IPS-20b (cell line): Measurements from ENCODE around the gene MEGF10.

ENCODE experiments used
- H3K27ac ChIP-seq: one replicate; pipeline ENCODE4 v1.5.1; 2013; ENCODE audit warnings: low read length
- H3K27me3 ChIP-seq: 2 replicates; pipeline ENCODE4 v1.6.1; 2013; ENCODE audit warnings: mild to moderate bottlenecking, low read length, inconsistent platforms; ENCODE audit not compliant: insufficient read depth
- H3K36me3 ChIP-seq: 2 replicates; pipeline ENCODE4 v1.6.1; 2013; ENCODE audit warnings: low read depth, mild to moderate bottlenecking, inconsistent platforms, low read length, moderate library complexity; ENCODE audit not compliant: insufficient read depth
- H3K4me1 ChIP-seq: 2 replicates; pipeline ENCODE4 v1.6.1; 2013; ENCODE audit warnings: mild to moderate bottlenecking, control low read depth, inconsistent platforms, low read length, moderate library complexity; ENCODE audit not compliant: insufficient read depth
- H3K4me3 ChIP-seq: 2 replicates; pipeline ENCODE4 v1.5.1; 2013; ENCODE audit warnings: mild to moderate bottlenecking, low read length, inconsistent platforms
- H3K9ac ChIP-seq: 2 replicates; pipeline ENCODE4 v1.6.1; 2013; ENCODE audit warnings: low read depth, mild to moderate bottlenecking, inconsistent platforms, low read length, moderate library complexity
- H3K9me3 ChIP-seq: 2 replicates; pipeline ENCODE4 v1.6.1; 2013; ENCODE audit warnings: mild to moderate bottlenecking, low read depth, low read length, inconsistent platforms; ENCODE audit not compliant: insufficient read depth

MEGF10 gene

GRCh38 chr5:127402361-127402760 lies 111.8 kb downstream of the MEGF10 start:
- Histone ChIP-seq H3K36me3 (peaks cover 30% of the 10 kb centered on the region; the same call in 1 of the 2 replicates), H3K4me1 (peaks cover 15% of the 10 kb centered on the region), H3K4me3 (no peak overlapping the region), H3K27ac (no peak overlapping the region), H3K9ac (no peak overlapping the region), H3K9me3 (no peaks in the 10 kb centered on the region), H3K27me3 (no peaks in the 10 kb centered on the region)

- no peaks in the 10 kb centered on the region for H3K27me3 ChIP-seq
- H3K27ac ChIP-seq = no peak overlapping the region
- H3K9me3 ChIP-seq = no peaks in the 10 kb centered on the region
These were observed 113.6 kb downstream of the MEGF10 start for GRCh38 chr5:127404190-127404589.

GRCh38 chr5:127406326-127407121 lies 115.9 kb downstream of the MEGF10 start:
- Histone ChIP-seq H3K9ac (peak overlapping the region; percentile 19; the same call in 1 of the 2 replicates), H3K9me3 (no peaks in the 10 kb centered on the region), H3K4me3 (no peak overlapping the region), H3K36me3 (peaks cover 22% of the 10 kb centered on the region; the same call in 1 of the 2 replicates), H3K27me3 (no peaks in the 10 kb centered on the region), H3K4me1 (peaks cover 15% of the 10 kb centered on the region), H3K27ac (no peak overlapping the region)

More at GRCh38 chr5:127404190-127404589, 113.6 kb downstream of the MEGF10 start:
- H3K36me3 ChIP-seq = peaks cover 20% of the 10 kb centered on the region; the same call in 1 of the 2 replicates
- H3K4me3 ChIP-seq = no peak overlapping the region
- H3K9ac ChIP-seq = no peak overlapping the region
- peaks cover 15% of the 10 kb centered on the region for H3K4me1 ChIP-seq

- Histone ChIP-seq H3K9ac (no peak overlapping the region), H3K4me1 (peaks cover 15% of the 10 kb centered on the region), H3K9me3 (no peaks in the 10 kb centered on the region), H3K4me3 (no peak overlapping the region), H3K27me3 (no peaks in the 10 kb centered on the region), H3K36me3 (peaks cover 17% of the 10 kb centered on the region; the same call in 1 of the 2 replicates), H3K27ac (no peak overlapping the region)
These were observed 118.8 kb downstream of the MEGF10 start for GRCh38 chr5:127409246-127409917.

GRCh38 chr5:127409921-127410675 lies 119.5 kb downstream of the MEGF10 start:
- H3K4me3 ChIP-seq = no peak overlapping the region

GRCh38 chr5:127410959-127411358 lies 120.4 kb downstream of the MEGF10 start:
- Histone ChIP-seq H3K27ac (no peak overlapping the region), H3K9ac (no peak overlapping the region), H3K27me3 (no peaks in the 10 kb centered on the region), H3K36me3 (peaks cover 17% of the 10 kb centered on the region; the same call in 1 of the 2 replicates), H3K4me1 (peaks cover 11% of the 10 kb centered on the region), H3K9me3 (no peaks in the 10 kb centered on the region), H3K4me3 (no peak overlapping the region)

More at GRCh38 chr5:127409921-127410675, 119.5 kb downstream of the MEGF10 start:
- H3K9ac ChIP-seq = no peak overlapping the region
- peaks cover 17% of the 10 kb centered on the region; the same call in 1 of the 2 replicates for H3K36me3 ChIP-seq
- H3K27ac ChIP-seq = no peak overlapping the region
- H3K27me3 ChIP-seq = no peaks in the 10 kb centered on the region
- no peaks in the 10 kb centered on the region for H3K9me3 ChIP-seq
- H3K4me1 ChIP-seq = peaks cover 15% of the 10 kb centered on the region

- no peak overlapping the region for H3K9ac ChIP-seq
- no peak overlapping the region for H3K4me3 ChIP-seq
- H3K9me3 ChIP-seq = no peaks in the 10 kb centered on the region
- no peaks in the 10 kb centered on the region for H3K27me3 ChIP-seq
- peaks cover 17% of the 10 kb centered on the region; the same call in 1 of the 2 replicates for H3K36me3 ChIP-seq
- no peak overlapping the region for H3K27ac ChIP-seq
- peaks cover 7% of the 10 kb centered on the region for H3K4me1 ChIP-seq
These were observed 120.8 kb downstream of the MEGF10 start for GRCh38 chr5:127411381-127411780.

- H3K27ac ChIP-seq = no peak overlapping the region
- no peak overlapping the region for H3K4me3 ChIP-seq
These were observed 122.1 kb downstream of the MEGF10 start for GRCh38 chr5:127412698-127413097.

GRCh38 chr5:127415034-127415433 lies 124.4 kb downstream of the MEGF10 start:
- Histone ChIP-seq H3K27ac (no peak overlapping the region), H3K4me3 (no peak overlapping the region), H3K4me1 (no peaks in the 10 kb centered on the region), H3K36me3 (peaks cover 22% of the 10 kb centered on the region; the same call in 1 of the 2 replicates), H3K9me3 (no peaks in the 10 kb centered on the region), H3K27me3 (no peaks in the 10 kb centered on the region), H3K9ac (no peak overlapping the region)

More at GRCh38 chr5:127412698-127413097, 122.1 kb downstream of the MEGF10 start:
- H3K4me1 ChIP-seq = no peaks in the 10 kb centered on the region
- no peaks in the 10 kb centered on the region for H3K9me3 ChIP-seq
- no peaks in the 10 kb centered on the region for H3K27me3 ChIP-seq
- no peak overlapping the region for H3K9ac ChIP-seq
- peaks cover 17% of the 10 kb centered on the region; the same call in 1 of the 2 replicates for H3K36me3 ChIP-seq

- H3K4me3 ChIP-seq = no peak overlapping the region
- H3K36me3 ChIP-seq = peaks cover 14% of the 10 kb centered on the region; the same call in 1 of the 2 replicates
- no peaks in the 10 kb centered on the region for H3K27me3 ChIP-seq
- H3K27ac ChIP-seq = no peak overlapping the region
- no peaks in the 10 kb centered on the region for H3K4me1 ChIP-seq
- H3K9ac ChIP-seq = no peak overlapping the region
- H3K9me3 ChIP-seq = no peaks in the 10 kb centered on the region
These were observed 126.3 kb downstream of the MEGF10 start for GRCh38 chr5:127416906-127417305.

GRCh38 chr5:127417528-127417927 lies 126.9 kb downstream of the MEGF10 start:
- H3K4me3 ChIP-seq = no peak overlapping the region

More at GRCh38 chr5:127417528-127417927, 126.9 kb downstream of the MEGF10 start:
- H3K27me3 ChIP-seq = no peaks in the 10 kb centered on the region
- H3K27ac ChIP-seq = no peak overlapping the region
- H3K36me3 ChIP-seq = peaks cover 16% of the 10 kb centered on the region; the same call in 1 of the 2 replicates
- H3K9me3 ChIP-seq = no peaks in the 10 kb centered on the region
- H3K9ac ChIP-seq = no peak overlapping the region
- H3K4me1 ChIP-seq = no peaks in the 10 kb centered on the region
